Upper lobe of left lung (tissue), 4 donors: ENCODE data around the gene GTPBP6.

Experiments
- CTCF ChIP-seq, 6 experiments: fragments of 450-650 bp in 4 of 6; fragments of 200-600 bp in 2 of 6; sonication (generic) in 2 of 6; IDR thresholded peaks; one replicate each; pipeline ENCODE4 v1.5.1; 2016 to 2019; ENCODE audit warnings: antibody characterized with exemption in 6 of 6
- POLR2A ChIP-seq, 4 donors: fragments of 450-650 bp; IDR thresholded peaks; one replicate each; pipeline ENCODE4 v1.5.1; 2016 to 2017; ENCODE audit warnings: antibody characterized with exemption in 4 of 4, mild to moderate bottlenecking in 2 of 4
- POLR2AphosphoS5 ChIP-seq, 2 donors: sonication (generic); formaldehyde crosslinking; IDR thresholded peaks; one replicate each; pipeline ENCODE4 v1.5.1; 2017; ENCODE audit warnings: antibody characterized with exemption in 2 of 2

GRCh38 chrX:258291-259040 lies 60.1 kb downstream of the GTPBP6 start:
- no peak for TF ChIP-seq CTCF (IDR thresholded peaks at IDR 0.05)
- no peak for TF ChIP-seq POLR2AphosphoS5 (IDR thresholded peaks at IDR 0.05)
- TF ChIP-seq POLR2A (IDR thresholded peaks at IDR 0.05): no peak
